Cardiac atrium fibroblast (primary cell): ENCODE results near the gene LCE1A. TPM values are rescaled to one million over a fixed set of nuclear protein-coding genes. Genes with fewer than 3 reads are reported as not detected.

Experiments
- total RNA-seq: library from RNA; depleted of rRNA; stranded (reverse); fragments of >200 nt; gene quantifications from 2 replicates; pipeline ENCODE4 v1.2.3, GENCODE V29; 2015

LCE1A gene
- not detected in 2 replicates for total RNA-seq

GRCh38 chr1:152827173-152827572 is at the start of gene LCE1A:
LCE1A (plus strand) TSS chr1:152827473; CDS start chr1:152827473, 0 bp downstream.

GRCh38 chr1:152786077-152786476 is 41.2 kb upstream of the LCE1A start, which contains the start of gene LCE1E:
LCE1E (plus strand) TSS chr1:152786257; CDS start chr1:152787300, 1,043 bp downstream.

GRCh38 chr1:152796421-152796820 is 30.9 kb upstream of the LCE1A start, which contains the start of gene LCE1D:
LCE1D (plus strand) TSS chr1:152796721; CDS start chr1:152797795, 1,074 bp downstream.

GRCh38 chr1:152806576-152806975 is 20.7 kb upstream of the LCE1A start, which contains the start of gene LCE1C:
LCE1C (minus strand) TSS chr1:152806651; CDS start chr1:152805478, 1,173 bp downstream.

GRCh38 chr1:152811671-152812070 is 15.6 kb upstream of the LCE1A start, which contains the start of gene LCE1B:
LCE1B (plus strand) TSS chr1:152811971; CDS start chr1:152812447, 476 bp downstream.

GRCh38 chr1:152842556-152842955 is 15.3 kb downstream of the LCE1A start, which contains the start of gene LCE6A:
LCE6A (plus strand) TSS chr1:152842856; CDS start chr1:152843521, 665 bp downstream.

GRCh38 chr1:152859696-152860095 is 32.4 kb downstream of the LCE1A start, which contains the start of gene LCE7A:
LCE7A (plus strand) TSS chr1:152859996; CDS start chr1:152860698, 702 bp downstream.

Other genes with a start within 250 kb of the LCE1A start
- gene LCE3D, start 247.0 kb upstream of the LCE1A start, total RNA-seq, result not detected in 2 replicates
- gene LCE3C, start 227.2 kb upstream of the LCE1A start, total RNA-seq, result not detected in 2 replicates
- gene LCE3B, start 213.7 kb upstream of the LCE1A start, total RNA-seq, result not detected in 2 replicates
- gene LCE3A, start 204.4 kb upstream of the LCE1A start, total RNA-seq, result not detected in 2 replicates
- not detected in 2 replicates for gene LCE2D, start 164.1 kb upstream of the LCE1A start, total RNA-seq
- gene LCE2C, start 152.2 kb upstream of the LCE1A start, total RNA-seq, result not detected in 2 replicates
- gene LCE2B, start 141.3 kb upstream of the LCE1A start, total RNA-seq, result not detected in 2 replicates
- gene LCE2A, start 129.1 kb upstream of the LCE1A start, total RNA-seq, result not detected in 2 replicates
- gene LCE4A, start 119.3 kb upstream of the LCE1A start, total RNA-seq, result not detected in 2 replicates
- gene KPRP, start 69.4 kb upstream of the LCE1A start, total RNA-seq, result not detected in 2 replicates
- gene LCE1F, start 52.3 kb upstream of the LCE1A start, total RNA-seq, result not detected in 2 replicates
- not detected in 2 replicates for gene LCE1E, start 41.2 kb upstream of the LCE1A start, total RNA-seq
- gene LCE1D, start 30.8 kb upstream of the LCE1A start, total RNA-seq, result not detected in 2 replicates
- not detected in 2 replicates for gene LCE1C, start 20.8 kb upstream of the LCE1A start, total RNA-seq
- gene LCE1B, start 15.5 kb upstream of the LCE1A start, total RNA-seq, result not detected in 2 replicates
- not detected in 2 replicates for gene LCE6A, start 15.4 kb downstream of the LCE1A start, total RNA-seq
- gene LCE7A, start 32.5 kb downstream of the LCE1A start, total RNA-seq, result not detected in 2 replicates
- gene SMCP, start 50.8 kb downstream of the LCE1A start, total RNA-seq, result not detected in 2 replicates
- gene IVL, start 81.1 kb downstream of the LCE1A start, total RNA-seq, result not detected in 2 replicates
- not detected in 2 replicates for gene SPRR5, start 119.7 kb downstream of the LCE1A start, total RNA-seq
- gene SPRR4, start 143.2 kb downstream of the LCE1A start, total RNA-seq, result not detected in 2 replicates
- not detected in 2 replicates for gene SPRR1A, start 156.6 kb downstream of the LCE1A start, total RNA-seq
- gene SPRR3, start 174.3 kb downstream of the LCE1A start, total RNA-seq, result not detected in 2 replicates
- gene SPRR1B, start 203.7 kb downstream of the LCE1A start, total RNA-seq, result not detected in 2 replicates
- gene SPRR2D, start 213.6 kb downstream of the LCE1A start, total RNA-seq, result not detected in 2 replicates
- gene SPRR2A, start 230.0 kb downstream of the LCE1A start, total RNA-seq, result not detected in 2 replicates
- gene SPRR2B, start 244.1 kb downstream of the LCE1A start, total RNA-seq, result not detected in 2 replicates